HG03066 (cell line): ENCODE results near the gene TPD52L2.
"Not testable (repeated sequence)": the region's sequence is repeated elsewhere in the genome, so short reads cannot be mapped to it uniquely, and the experiment has no call there.

ENCODE experiments used
- ATAC-seq: cut with Tn5 transposase; IDR thresholded peaks from one replicate; pipeline ENCODE4 v1.9.1; 2021; ENCODE audit warnings: low read depth; ENCODE audit not compliant: unreplicated experiment

The TPD52L2 gene

GRCh38 chr20:63894358-63895201 is 29.5 kb downstream of the TPD52L2 start, which contains the start of gene DNAJC5:
TSS of gene DNAJC5 (plus strand) at chr20:63895126. CDS start at chr20:63928346, 33,220 bp downstream.
- no peak for ATAC-seq

GRCh38 chr20:63895202-63895951 is 30.3 kb downstream of the TPD52L2 start:
- no peak for ATAC-seq

DNA sequence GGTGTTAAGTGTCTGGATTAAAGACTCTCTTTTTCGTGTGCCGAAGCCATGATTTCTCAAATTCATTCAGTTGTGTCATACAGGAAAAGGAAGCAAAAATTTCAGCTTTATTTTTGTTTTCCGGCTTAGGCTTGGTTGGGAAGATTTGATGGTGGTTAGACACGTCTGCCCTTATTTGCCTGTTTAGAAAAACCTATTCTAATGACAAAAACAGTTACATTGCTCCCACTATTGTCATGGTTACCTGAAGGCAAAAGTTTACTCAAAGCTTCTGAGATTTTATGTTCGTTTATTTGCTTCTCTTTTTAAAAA is 30.8 kb downstream of the TPD52L2 start:
- no peak for ATAC-seq

DNA sequence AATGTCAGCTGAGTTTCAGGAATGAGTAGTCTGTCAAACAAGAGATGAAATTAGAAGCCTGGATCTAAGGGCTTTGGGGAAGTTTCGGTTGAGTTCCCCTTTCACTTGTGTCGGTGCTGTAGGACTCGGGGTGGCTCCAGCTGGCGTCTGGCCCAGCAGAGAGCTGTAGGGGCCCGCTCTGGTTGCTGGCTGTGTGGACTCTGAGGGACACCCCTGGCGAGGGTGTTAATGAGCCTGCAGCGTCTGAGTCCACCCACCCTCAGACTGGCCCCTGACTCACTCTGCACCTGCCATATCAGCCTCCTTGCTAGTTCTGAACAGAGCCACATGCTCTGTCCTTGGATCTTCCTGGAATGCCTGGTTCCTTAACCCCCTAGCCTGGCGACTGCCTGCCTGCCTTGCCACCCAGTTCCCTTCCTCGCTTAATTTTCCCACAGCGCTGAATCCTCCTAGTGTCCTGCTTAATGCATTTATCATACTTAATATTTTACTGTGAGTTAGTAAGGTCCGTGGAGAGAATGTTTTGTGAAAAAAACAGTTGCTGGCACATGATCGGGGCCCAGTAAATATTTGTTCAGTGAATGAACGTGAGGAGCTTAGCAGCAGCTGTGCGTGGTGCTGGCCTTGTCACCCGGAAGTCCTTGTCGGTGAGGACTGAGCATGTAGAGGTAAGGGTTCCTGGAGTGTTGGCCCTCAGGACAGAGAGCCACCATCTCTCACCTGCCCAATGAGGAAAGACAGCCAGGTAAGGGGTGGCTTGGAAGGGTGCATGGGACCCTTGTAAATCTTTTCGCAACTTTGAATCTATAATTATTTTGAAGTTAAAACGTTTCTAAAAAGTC is 31.4 kb downstream of the TPD52L2 start:
- peak; percentile 41 for ATAC-seq

- no peak for ATAC-seq
Observed at GRCh38 chr20:63897978-63898561, 33.0 kb downstream of the TPD52L2 start.

DNA sequence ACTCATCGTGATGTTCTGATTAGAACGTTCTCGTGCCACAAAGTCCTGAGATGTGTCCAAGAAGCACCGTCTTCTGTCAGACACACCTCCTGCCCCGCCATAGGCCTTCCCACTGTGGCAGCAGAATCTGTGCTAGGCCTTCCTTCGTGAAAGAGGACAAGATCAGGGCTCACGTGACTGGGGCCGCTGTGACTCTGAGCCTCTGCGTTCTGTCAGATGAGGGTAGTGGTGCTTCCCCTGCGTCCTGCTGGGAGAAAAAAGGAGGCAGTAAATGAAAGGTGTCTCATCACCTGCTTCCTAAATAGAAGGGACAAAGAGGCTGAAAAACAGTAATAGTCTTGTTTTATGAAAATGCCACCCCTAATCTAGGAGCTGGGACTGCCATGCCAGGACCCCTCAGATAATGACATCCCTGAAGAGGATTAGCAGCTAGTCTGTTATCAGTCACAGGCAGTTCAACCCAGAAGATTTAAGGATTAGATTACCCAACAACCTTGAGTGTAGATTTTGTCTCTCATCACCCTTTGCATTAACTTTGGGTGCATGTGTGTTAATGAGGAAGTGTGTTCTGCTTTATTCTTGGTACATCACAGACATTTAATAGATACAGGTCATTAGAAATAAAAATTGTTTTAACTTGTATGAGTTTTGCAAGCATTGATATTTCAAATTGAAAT is 34.0 kb downstream of the TPD52L2 start:
- no peak for ATAC-seq

DNA sequence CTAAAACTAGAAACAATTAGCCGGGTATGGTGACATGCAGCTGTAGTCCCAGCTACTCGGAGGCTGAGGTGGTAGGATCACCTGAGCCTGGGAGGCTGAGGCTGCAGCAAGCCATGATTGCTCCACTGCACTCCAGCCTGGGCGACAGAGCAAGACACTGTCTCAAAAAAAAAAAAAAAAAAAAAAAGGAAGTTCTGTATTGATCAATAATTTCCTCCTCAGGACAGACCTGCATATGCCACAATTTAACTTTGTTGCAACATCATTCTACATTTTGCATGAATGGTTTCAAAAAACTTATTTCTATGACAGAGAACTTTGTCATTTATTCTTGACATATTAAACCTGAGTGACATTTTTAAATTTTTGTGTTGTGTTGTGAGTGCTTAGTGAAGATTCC is 35.3 kb downstream of the TPD52L2 start:
- no peak for ATAC-seq

DNA sequence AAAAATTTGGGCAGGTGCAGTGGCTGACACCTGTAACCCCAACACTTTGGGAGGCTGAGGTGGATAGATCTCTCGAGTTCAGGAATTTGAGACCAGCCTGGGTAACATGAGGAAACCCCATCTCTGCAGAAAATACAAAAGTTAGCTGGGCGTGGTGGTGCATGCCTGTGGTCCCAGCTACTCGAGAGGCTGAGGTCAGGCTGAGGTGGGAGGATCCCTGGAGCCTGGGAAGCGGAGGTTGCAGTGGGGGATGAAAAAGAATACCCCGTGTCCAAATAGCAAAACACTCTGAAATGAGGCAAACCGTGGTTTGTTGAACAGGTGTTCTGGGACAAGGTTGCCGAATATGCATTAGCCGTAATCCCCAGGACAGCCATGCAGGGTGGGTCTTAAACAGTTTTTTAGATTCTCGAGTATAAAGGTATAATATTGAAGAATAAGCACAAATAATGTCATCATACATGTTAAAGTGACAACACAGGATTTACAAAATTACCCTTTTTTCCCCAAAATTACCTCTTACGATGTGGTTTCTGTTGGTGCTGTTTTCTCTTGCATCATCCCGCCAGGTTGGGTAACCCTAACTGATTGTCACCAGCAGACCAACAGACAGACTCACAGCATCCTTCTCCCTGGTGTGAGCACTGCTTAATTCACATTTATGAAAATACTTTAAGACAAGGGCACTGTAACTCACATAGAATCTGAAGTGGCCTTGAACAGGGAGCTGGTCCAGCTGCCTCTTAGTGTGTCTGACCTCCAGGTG is 38.9 kb downstream of the TPD52L2 start:
- ATAC-seq: no peak

- ATAC-seq: no peak
Observed at GRCh38 chr20:63908008-63908682, 43.1 kb downstream of the TPD52L2 start.

GRCh38 chr20:63911176-63911575 is 46.1 kb downstream of the TPD52L2 start:
- no peak for ATAC-seq

DNA sequence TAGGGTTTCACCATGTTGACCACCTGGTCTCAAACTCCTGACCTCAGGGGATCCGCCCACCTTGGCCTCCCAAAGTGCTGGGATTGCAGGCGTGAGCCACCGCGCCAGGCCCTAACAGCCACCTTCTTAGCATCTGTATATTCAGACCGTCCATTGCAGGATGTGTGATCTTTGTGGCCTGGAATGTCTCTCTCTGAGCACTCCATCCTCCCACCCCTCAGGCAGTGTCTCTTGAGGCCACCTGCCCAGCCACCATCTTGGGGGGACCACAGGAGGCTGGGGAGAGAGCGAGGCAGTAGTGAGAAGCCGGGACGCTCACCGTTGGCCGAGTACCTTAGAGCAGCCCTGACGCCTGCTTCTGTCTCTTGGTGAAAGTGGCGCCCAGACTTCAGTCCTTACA is 48.7 kb downstream of the TPD52L2 start:
- ATAC-seq: no peak

- no peak for ATAC-seq
Observed at GRCh38 chr20:63915471-63915870, 50.4 kb downstream of the TPD52L2 start.

- not testable (repeated sequence) for ATAC-seq
Observed at GRCh38 chr20:63916371-63916939, 51.4 kb downstream of the TPD52L2 start.

DNA sequence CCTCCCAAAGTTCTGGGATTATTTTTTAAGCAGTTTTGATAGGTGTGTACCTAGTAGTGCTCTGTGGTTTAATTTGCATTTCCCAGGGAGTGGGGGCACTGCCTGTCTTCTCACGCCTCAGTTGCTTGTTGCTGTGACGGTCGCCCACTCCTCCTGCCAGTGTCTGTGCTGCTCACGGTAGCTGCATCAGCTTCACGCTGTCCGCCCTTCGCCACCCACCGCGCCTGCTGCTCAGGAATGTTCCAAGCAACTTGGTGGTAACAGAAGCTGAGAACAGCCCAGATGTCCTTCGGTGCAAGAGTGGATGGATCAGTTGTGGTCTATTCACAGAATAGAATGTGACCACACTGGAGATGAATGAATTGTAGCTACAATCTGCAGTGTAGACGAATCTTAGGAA is 52.7 kb downstream of the TPD52L2 start:
- no peak for ATAC-seq

GRCh38 chr20:63919130-63919529 is 54.1 kb downstream of the TPD52L2 start:
- no peak for ATAC-seq

- no peak for ATAC-seq
Observed at GRCh38 chr20:63920226-63920625, 55.2 kb downstream of the TPD52L2 start.

DNA sequence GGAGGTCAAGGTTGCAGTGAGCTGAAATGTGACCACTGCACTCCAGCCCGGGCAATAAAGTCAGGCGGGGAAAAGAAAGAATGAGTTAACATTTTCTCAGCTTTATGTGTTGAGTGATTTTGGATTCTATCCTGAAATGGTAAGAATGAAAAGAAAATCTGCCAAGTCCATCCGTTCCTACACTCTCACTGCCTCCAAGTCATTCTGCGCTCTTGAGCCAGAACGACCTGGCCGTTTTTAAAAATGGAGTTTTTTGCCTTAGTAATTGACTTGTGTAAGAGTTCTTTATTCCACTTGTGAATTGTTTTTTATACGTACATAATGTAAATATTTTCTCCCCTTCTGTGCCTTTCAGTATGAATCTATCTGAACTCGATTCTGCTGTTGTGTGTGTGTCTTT is 58.6 kb downstream of the TPD52L2 start:
- ATAC-seq: no peak

DNA sequence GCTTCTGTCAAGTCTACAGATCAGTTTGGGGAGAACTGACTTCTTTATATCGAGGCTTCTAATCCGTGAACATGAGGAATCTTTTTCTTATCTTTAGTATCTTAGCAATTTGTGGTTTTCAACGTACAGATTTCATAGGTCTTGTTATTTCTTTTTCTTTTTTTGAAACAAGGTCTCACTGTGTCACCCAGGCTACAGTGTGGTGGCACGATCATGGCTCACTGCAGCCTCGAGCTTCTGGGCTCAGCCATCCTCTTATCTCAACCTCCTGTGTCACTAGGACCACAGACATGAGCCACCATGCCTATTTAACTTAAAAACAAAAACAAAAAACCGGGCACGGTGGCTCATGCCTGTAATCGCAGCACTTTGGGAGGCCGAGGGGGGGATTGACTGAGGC is 59.2 kb downstream of the TPD52L2 start:
- ATAC-seq: no peak

DNA sequence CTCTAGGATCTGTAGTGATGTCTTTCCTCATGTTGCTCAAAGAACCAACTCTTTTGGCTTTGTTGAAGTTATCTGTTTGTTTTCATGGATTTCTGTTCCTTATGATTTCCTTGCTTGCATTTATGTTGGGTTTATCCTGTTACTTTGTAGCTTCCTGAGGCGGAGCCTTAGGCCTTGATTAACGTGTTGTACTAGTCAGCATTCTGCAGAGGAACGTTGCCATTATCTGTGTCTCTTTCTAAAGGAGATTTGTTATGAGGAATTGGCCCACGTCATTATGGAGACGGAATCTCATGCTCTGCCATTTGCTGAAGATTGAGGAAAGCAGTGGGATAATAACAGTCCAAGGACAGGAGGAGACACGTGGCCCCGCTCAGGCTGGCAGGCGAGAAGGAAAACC is 61.2 kb downstream of the TPD52L2 start:
- no peak for ATAC-seq
